ENCODE results near the gene ZAP70. TPM values are rescaled to one million over a fixed set of nuclear protein-coding genes. Genes with fewer than 3 reads are reported as not detected.

ZAP70 gene
- total RNA-seq, 1 experiment from 2014 or later, result 0.61 TPM

- H3K27ac Mint-ChIP-seq, result no peak overlapping the region
- CTCF ChIA-PET, result interaction anchor here (2.7 to 3.7 kb wide), 2 partner anchors 12 to 29 kb away, joined by 16 to 30 read pairs; no protein-coding TSS in a partner anchor
- no peak for ATAC-seq
Measured at GRCh38 chr2:97738179-97739019, 25.0 kb downstream of the ZAP70 start.

DNA sequence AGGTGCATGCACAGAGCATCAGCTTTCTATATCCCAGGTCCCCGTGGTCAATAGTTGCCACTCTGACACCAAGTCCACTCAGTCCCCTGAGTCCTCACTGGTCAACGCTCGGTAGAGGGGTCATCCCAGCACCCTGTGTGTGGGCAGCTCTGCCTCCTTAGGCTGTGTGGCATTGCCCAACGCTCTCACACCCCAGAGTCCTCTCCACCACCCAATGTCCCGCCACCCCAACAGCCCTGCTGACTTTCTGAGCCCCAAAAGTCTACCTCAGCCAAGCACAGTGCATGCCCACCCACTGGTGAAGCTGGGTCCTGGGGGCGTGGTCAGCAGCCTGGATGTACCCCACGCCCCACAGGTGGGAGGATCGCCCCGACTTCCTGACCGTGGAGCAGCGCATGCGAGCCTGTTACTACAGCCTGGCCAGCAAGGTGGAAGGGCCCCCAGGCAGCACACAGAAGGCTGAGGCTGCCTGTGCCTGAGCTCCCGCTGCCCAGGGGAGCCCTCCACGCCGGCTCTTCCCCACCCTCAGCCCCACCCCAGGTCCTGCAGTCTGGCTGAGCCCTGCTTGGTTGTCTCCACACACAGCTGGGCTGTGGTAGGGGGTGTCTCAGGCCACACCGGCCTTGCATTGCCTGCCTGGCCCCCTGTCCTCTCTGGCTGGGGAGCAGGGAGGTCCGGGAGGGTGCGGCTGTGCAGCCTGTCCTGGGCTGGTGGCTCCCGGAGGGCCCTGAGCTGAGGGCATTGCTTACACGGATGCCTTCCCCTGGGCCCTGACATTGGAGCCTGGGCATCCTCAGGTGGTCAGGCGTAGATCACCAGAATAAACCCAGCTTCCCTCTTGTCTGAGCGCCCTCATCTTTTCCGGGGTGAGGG is 25.9 kb downstream of the ZAP70 start:
- Mint-ChIP-seq H3K4me3 (no peak overlapping the region), H3K9me3 (no peaks in the 10 kb centered on the region), H3K27me3 (ENCODE audit: low read depth) (no peaks in the 10 kb centered on the region), H3K4me1 (peaks cover 15% of the 10 kb centered on the region), H3K36me3 (no peaks in the 10 kb centered on the region), H3K27ac (no peak overlapping the region)
- ATAC-seq, result no peak
- CTCF ChIA-PET, result interaction anchor here (1.0 to 4.1 kb wide), 13 partner anchors 9 to 449 kb away, joined by 3 to 56 read pairs (median 9); no protein-coding TSS in a partner anchor
- DNase-seq (ENCODE audit: low spot score), result no peak
- POLR2A ChIA-PET, result no interaction called here
- TF ChIP-seq, protein P1, sequence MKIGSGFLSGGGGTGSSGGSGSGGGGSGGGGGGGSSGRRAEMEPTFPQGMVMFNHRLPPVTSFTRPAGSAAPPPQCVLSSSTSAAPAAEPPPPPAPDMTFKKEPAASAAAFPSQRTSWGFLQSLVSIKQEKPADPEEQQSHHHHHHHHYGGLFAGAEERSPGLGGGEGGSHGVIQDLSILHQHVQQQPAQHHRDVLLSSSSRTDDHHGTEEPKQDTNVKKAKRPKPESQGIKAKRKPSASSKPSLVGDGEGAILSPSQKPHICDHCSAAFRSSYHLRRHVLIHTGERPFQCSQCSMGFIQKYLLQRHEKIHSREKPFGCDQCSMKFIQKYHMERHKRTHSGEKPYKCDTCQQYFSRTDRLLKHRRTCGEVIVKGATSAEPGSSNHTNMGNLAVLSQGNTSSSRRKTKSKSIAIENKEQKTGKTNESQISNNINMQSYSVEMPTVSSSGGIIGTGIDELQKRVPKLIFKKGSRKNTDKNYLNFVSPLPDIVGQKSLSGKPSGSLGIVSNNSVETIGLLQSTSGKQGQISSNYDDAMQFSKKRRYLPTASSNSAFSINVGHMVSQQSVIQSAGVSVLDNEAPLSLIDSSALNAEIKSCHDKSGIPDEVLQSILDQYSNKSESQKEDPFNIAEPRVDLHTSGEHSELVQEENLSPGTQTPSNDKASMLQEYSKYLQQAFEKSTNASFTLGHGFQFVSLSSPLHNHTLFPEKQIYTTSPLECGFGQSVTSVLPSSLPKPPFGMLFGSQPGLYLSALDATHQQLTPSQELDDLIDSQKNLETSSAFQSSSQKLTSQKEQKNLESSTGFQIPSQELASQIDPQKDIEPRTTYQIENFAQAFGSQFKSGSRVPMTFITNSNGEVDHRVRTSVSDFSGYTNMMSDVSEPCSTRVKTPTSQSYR (CRISPR knock-in tag; IDR thresholded peaks at IDR 0.05), result no peak
- TF ChIP-seq ZNF396 (CRISPR knock-in tag; IDR thresholded peaks at IDR 0.05; ENCODE audit: borderline replicate concordance), result no peak
- TF ChIP-seq PRRX2 (CRISPR knock-in tag; IDR thresholded peaks at IDR 0.05), result no peak
- no peak for TF ChIP-seq KAT7 (CRISPR knock-in tag; IDR thresholded peaks at IDR 0.05; ENCODE audit: borderline replicate concordance)
- TF ChIP-seq GRHL2 (CRISPR knock-in tag; IDR thresholded peaks at IDR 0.05; ENCODE audit: insufficient replicate concordance, severe bottlenecking), result no peak
- TF ChIP-seq ZNF232 (CRISPR knock-in tag; IDR thresholded peaks at IDR 0.05), result no peak
- no peak for TF ChIP-seq MXD4 (CRISPR knock-in tag; IDR thresholded peaks at IDR 0.05; ENCODE audit: borderline replicate concordance)
- TF ChIP-seq CTCF (IDR thresholded peaks at IDR 0.05), result no peak
- TF ChIP-seq GTF2I (CRISPR knock-in tag; conservative IDR thresholded peaks at IDR 0.05), result no peak
- TF ChIP-seq, protein P2, sequence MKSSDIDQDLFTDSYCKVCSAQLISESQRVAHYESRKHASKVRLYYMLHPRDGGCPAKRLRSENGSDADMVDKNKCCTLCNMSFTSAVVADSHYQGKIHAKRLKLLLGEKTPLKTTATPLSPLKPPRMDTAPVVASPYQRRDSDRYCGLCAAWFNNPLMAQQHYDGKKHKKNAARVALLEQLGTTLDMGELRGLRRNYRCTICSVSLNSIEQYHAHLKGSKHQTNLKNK (CRISPR knock-in tag; IDR thresholded peaks at IDR 0.05), result no peak
- TF ChIP-seq, protein P3, sequence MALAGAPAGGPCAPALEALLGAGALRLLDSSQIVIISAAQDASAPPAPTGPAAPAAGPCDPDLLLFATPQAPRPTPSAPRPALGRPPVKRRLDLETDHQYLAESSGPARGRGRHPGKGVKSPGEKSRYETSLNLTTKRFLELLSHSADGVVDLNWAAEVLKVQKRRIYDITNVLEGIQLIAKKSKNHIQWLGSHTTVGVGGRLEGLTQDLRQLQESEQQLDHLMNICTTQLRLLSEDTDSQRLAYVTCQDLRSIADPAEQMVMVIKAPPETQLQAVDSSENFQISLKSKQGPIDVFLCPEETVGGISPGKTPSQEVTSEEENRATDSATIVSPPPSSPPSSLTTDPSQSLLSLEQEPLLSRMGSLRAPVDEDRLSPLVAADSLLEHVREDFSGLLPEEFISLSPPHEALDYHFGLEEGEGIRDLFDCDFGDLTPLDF (CRISPR knock-in tag; IDR thresholded peaks at IDR 0.05), result no peak
- TF ChIP-seq, protein P4, sequence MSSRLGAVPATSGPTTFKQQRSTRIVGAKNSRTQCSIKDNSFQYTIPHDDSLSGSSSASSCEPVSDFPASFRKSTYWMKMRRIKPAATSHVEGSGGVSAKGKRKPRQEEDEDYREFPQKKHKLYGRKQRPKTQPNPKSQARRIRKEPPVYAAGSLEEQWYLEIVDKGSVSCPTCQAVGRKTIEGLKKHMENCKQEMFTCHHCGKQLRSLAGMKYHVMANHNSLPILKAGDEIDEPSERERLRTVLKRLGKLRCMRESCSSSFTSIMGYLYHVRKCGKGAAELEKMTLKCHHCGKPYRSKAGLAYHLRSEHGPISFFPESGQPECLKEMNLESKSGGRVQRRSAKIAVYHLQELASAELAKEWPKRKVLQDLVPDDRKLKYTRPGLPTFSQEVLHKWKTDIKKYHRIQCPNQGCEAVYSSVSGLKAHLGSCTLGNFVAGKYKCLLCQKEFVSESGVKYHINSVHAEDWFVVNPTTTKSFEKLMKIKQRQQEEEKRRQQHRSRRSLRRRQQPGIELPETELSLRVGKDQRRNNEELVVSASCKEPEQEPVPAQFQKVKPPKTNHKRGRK (CRISPR knock-in tag; IDR thresholded peaks at IDR 0.05; ENCODE audit: borderline replicate concordance), result no peak
- no peak for TF ChIP-seq IRF2 (CRISPR knock-in tag; IDR thresholded peaks at IDR 0.05; ENCODE audit: borderline replicate concordance, low read depth)

More at GRCh38 chr2:97738179-97739019, 25.0 kb downstream of the ZAP70 start:
- no peak for TF ChIP-seq IRF2 (CRISPR knock-in tag; IDR thresholded peaks at IDR 0.05; ENCODE audit: borderline replicate concordance, low read depth)
- TF ChIP-seq, protein P3 (CRISPR knock-in tag; IDR thresholded peaks at IDR 0.05), result no peak
- no peak for TF ChIP-seq NFYB (CRISPR knock-in tag; conservative IDR thresholded peaks at IDR 0.05; ENCODE audit: low read depth)
- no peak for TF ChIP-seq MYBL2 (CRISPR knock-in tag; IDR thresholded peaks at IDR 0.05)
- TF ChIP-seq MXD4 (CRISPR knock-in tag; IDR thresholded peaks at IDR 0.05; ENCODE audit: borderline replicate concordance), result no peak
- TF ChIP-seq NR3C1 (CRISPR knock-in tag; conservative IDR thresholded peaks at IDR 0.05; ENCODE audit: low read depth), result no peak
- TF ChIP-seq FOXP1 (CRISPR knock-in tag; IDR thresholded peaks at IDR 0.05; ENCODE audit: borderline replicate concordance), result no peak
- no peak for TF ChIP-seq TP53 (CRISPR knock-in tag; IDR thresholded peaks at IDR 0.05)
- no peak for TF ChIP-seq GRHL2 (CRISPR knock-in tag; IDR thresholded peaks at IDR 0.05; ENCODE audit: insufficient replicate concordance, severe bottlenecking)
- Mint-ChIP-seq H3K4me1 (peaks cover 15% of the 10 kb centered on the region), H3K27me3 (ENCODE audit: low read depth) (no peaks in the 10 kb centered on the region), H3K9me3 (no peaks in the 10 kb centered on the region), H3K36me3 (no peaks in the 10 kb centered on the region), H3K4me3 (no peak overlapping the region)
- no peak for DNase-seq (ENCODE audit: low spot score)
- POLR2A ChIA-PET, result no interaction called here

All from WTC11 (cell line).